H1 (cell line): Measurements from ENCODE around the gene DLGAP3. TPM values are rescaled to one million over a fixed set of nuclear protein-coding genes. Genes with fewer than 3 reads are reported as not detected.

Source experiments
- CTCF ChIA-PET: fragments of 300-600 bp; sonication (Branson Sonifier 250); formaldehyde crosslinking; loops from one replicate; lab custom pipeline; 2021; ENCODE audit not compliant: partially characterized antibody; lab: Charles Lee
- POLR2A ChIA-PET: fragments of 300-600 bp; sonication (Branson Sonifier 250); formaldehyde crosslinking; loops from one replicate; lab custom pipeline; 2021; ENCODE audit warnings: inconsistent platforms; ENCODE audit not compliant: partially characterized antibody; lab: Charles Lee
- DNase-seq, 2 experiments: peaks; one replicate each; pipeline versions ENCODE4 v3.0.0 to v3.0.0-alpha.2; 2010 to 2022; ENCODE audit warnings: low spot score in 2 of 2, low read depth in 1 of 2, mixed read lengths in 1 of 2
- FAIRE-seq: peaks from 2 replicates; lab custom pipeline; 2011; peaks lifted over from hg19 to GRCh38; lab: Jason Lieb, UNC
- H2AFZ ChIP-seq: 2 replicates; pipeline ENCODE4 v1.8.1; 2012; ENCODE audit warnings: low read length, inconsistent platforms
- H2AK5ac ChIP-seq: 2 replicates; pipeline ENCODE4 v1.6.1; 2013; ENCODE audit warnings: low read depth, low read length
- H2BK120ac ChIP-seq: replicated peaks from 2 replicates; pipeline ENCODE3; 2013; ENCODE audit warnings: low read depth, low read length, inconsistent platforms
- H2BK12ac ChIP-seq: 2 replicates; pipeline ENCODE4 v1.6.1; 2013; ENCODE audit warnings: low read depth, low read length
- H2BK15ac ChIP-seq: 2 replicates; pipeline ENCODE4 v1.6.1; 2013; ENCODE audit warnings: low read length
- H2BK20ac ChIP-seq: 2 replicates; pipeline ENCODE4 v1.6.1; 2013; ENCODE audit warnings: low read length
- H2BK5ac ChIP-seq: 2 replicates; pipeline ENCODE4 v1.6.1; 2013; ENCODE audit warnings: low read depth, low read length
- H3K14ac ChIP-seq: 2 replicates; pipeline ENCODE4 v1.6.1; 2013; ENCODE audit warnings: inconsistent platforms; ENCODE audit not compliant: insufficient read length
- H3K18ac ChIP-seq: 2 replicates; pipeline ENCODE4 v1.6.1; 2013; ENCODE audit warnings: low read length; ENCODE audit errors: extremely low read depth
- H3K23ac ChIP-seq: 2 replicates; pipeline ENCODE4 v1.6.1; 2013; ENCODE audit warnings: inconsistent platforms; ENCODE audit not compliant: insufficient read length
- H3K23me2 ChIP-seq: 2 replicates; pipeline ENCODE4 v1.6.1; 2013; ENCODE audit warnings: low read depth, low read length
- H3K27ac ChIP-seq: 2 replicates; pipeline ENCODE4 v1.6.1; 2011; ENCODE audit warnings: low read depth, low read length, inconsistent platforms
- H3K27me3 ChIP-seq, 4 experiments: replicated peaks in 1 of 4; 1 replicate in 1 of 4; 2 replicates in 3 of 4; pipeline versions ENCODE4 v1.6.1 to v1.8.1; 2011 to 2013; ENCODE audit warnings: low read length in 3 of 4, mild to moderate bottlenecking in 3 of 4, inconsistent platforms in 2 of 4, mixed read lengths in 2 of 4, moderate library complexity in 1 of 4; ENCODE audit not compliant: control insufficient read depth in 3 of 4, insufficient read depth in 3 of 4; ENCODE audit errors: extremely low read depth in 1 of 4
- H3K36me3 ChIP-seq, 4 experiments: 2 replicates each; pipeline versions ENCODE4 v1.6.1 to v1.8.1; 2011 to 2013; ENCODE audit warnings: mild to moderate bottlenecking in 4 of 4, low read length in 3 of 4, moderate library complexity in 2 of 4, control low read depth in 1 of 4, inconsistent platforms in 1 of 4; ENCODE audit not compliant: insufficient read depth in 4 of 4, control insufficient read depth in 2 of 4
- H3K4ac ChIP-seq: replicated peaks from 2 replicates; pipeline ENCODE3; 2013; ENCODE audit warnings: low read length, low read depth, mixed read lengths, inconsistent platforms; ENCODE audit not compliant: insufficient read length
- H3K4me1 ChIP-seq, 4 experiments: replicated peaks in 1 of 4; 1 replicate in 1 of 4; 2 replicates in 3 of 4; pipeline versions ENCODE4 v1.6.1 to v1.8.1; 2011 to 2013; ENCODE audit warnings: low read length in 3 of 4, inconsistent platforms in 2 of 4, mixed read lengths in 1 of 4; ENCODE audit not compliant: insufficient read depth in 4 of 4, control insufficient read depth in 3 of 4
- H3K4me2 ChIP-seq, 2 experiments: 2 replicates each; pipeline versions ENCODE4 v1.6.1 to v1.8.1; 2011 to 2013; ENCODE audit warnings: low read depth in 2 of 2, low read length in 2 of 2, control low read depth in 1 of 2, inconsistent platforms in 1 of 2, mild to moderate bottlenecking in 1 of 2; ENCODE audit not compliant: insufficient read depth in 1 of 2
- H3K4me3 ChIP-seq, 4 experiments: fragments of 200-600, 300-600 bp in 1 of 4; sonication (generic), shearing (Covaris generic), sonication (Bioruptor Twin) in 1 of 4; 2 replicates each; pipeline versions ENCODE4 v1.5.1 to v1.8.1; 2011 to 2016; ENCODE audit warnings: low read length in 4 of 4, low read depth in 3 of 4, control low read depth in 2 of 4, inconsistent platforms in 2 of 4, mild to moderate bottlenecking in 2 of 4, mixed read lengths in 1 of 4, moderate library complexity in 1 of 4; ENCODE audit not compliant: insufficient read depth in 2 of 4; ENCODE audit errors: extremely low read depth in 1 of 4
- H3K56ac ChIP-seq: replicated peaks from 2 replicates; pipeline ENCODE3; 2013; ENCODE audit warnings: low read depth, mild to moderate bottlenecking, mixed read lengths, low read length, inconsistent platforms; ENCODE audit not compliant: insufficient read length
- H3K79me1 ChIP-seq: 2 replicates; pipeline ENCODE4 v1.6.1; 2013; ENCODE audit warnings: low read depth, low read length, control low read depth
- H3K79me2 ChIP-seq, 2 experiments: 2 replicates each; pipeline versions ENCODE4 v1.6.1 to v1.8.1; 2012 to 2013; ENCODE audit warnings: low read length in 2 of 2, mild to moderate bottlenecking in 2 of 2, inconsistent platforms in 1 of 2; ENCODE audit not compliant: insufficient read depth in 2 of 2, control insufficient read depth in 1 of 2
- H3K9ac ChIP-seq, 4 experiments: replicated peaks in 1 of 4; 1 replicate in 1 of 4; 2 replicates in 3 of 4; pipeline versions ENCODE4 v1.6.1 to v1.8.1; 2011 to 2013; ENCODE audit warnings: low read depth in 3 of 4, low read length in 3 of 4, control low read depth in 2 of 4, mild to moderate bottlenecking in 2 of 4, moderate library complexity in 2 of 4, inconsistent platforms in 1 of 4; ENCODE audit errors: extremely low read depth in 1 of 4
- H3K9me3 ChIP-seq, 2 experiments: 2 replicates each; pipeline versions ENCODE4 v1.6.1 to v1.8.1; 2012 to 2013; ENCODE audit warnings: mild to moderate bottlenecking in 2 of 2, moderate library complexity in 2 of 2, control low read depth in 1 of 2, inconsistent platforms in 1 of 2, low read depth in 1 of 2, low read length in 1 of 2, mixed read lengths in 1 of 2; ENCODE audit not compliant: insufficient read depth in 2 of 2
- H4K20me1 ChIP-seq, 2 experiments: replicated peaks in 1 of 2; 2 replicates each; pipeline versions ENCODE3 to v1.8.1; 2011 to 2013; ENCODE audit warnings: inconsistent platforms in 2 of 2, low read length in 2 of 2, mild to moderate bottlenecking in 1 of 2; ENCODE audit not compliant: insufficient read depth in 2 of 2, control insufficient read depth in 1 of 2
- H4K5ac ChIP-seq: 2 replicates; pipeline ENCODE4 v1.6.1; 2013; ENCODE audit warnings: low read length, low read depth, mixed read lengths, inconsistent platforms; ENCODE audit not compliant: insufficient read length
- H4K8ac ChIP-seq: 2 replicates; pipeline ENCODE4 v1.8.0; 2013; ENCODE audit warnings: mild to moderate bottlenecking, moderate library complexity, low read length, inconsistent platforms; ENCODE audit not compliant: insufficient read depth; ENCODE audit errors: extremely low read depth
- H4K91ac ChIP-seq: replicated peaks from 2 replicates; pipeline ENCODE3; 2013; ENCODE audit warnings: low read length, mixed read lengths, inconsistent platforms; ENCODE audit not compliant: insufficient read length
- KDM4A ChIP-seq: IDR thresholded peaks from one replicate; pipeline ENCODE4 v1.7.1; 2012; ENCODE audit warnings: low read depth, mild to moderate bottlenecking, moderate library complexity, low read length, inconsistent platforms; ENCODE audit not compliant: severe bottlenecking
- RFX5 ChIP-seq: IDR thresholded peaks from 2 replicates; pipeline ENCODE4 v1.6.1; 2011; ENCODE audit warnings: low read depth, low read length, improper control_type of control experiment, borderline replicate concordance
- SIRT6 ChIP-seq: IDR thresholded peaks from one replicate; pipeline ENCODE4 v1.7.1; 2012; ENCODE audit warnings: low read length, inconsistent platforms
- WGBS, 2 experiments: shearing (Covaris generic) in 1 of 2; methylation state at CpG; one replicate each; pipeline versions ENCODE4 v1.1.6 to v1.1.7; 2013 to 2015; ENCODE audit warnings: low lambda C conversion rate in 2 of 2, mixed read lengths in 2 of 2, inconsistent platforms in 1 of 2, low coverage in 1 of 2, missing lambda C conversion rate in 1 of 2; ENCODE audit not compliant: insufficient replicate concordance in 2 of 2, insufficient coverage in 1 of 2, insufficient read length in 1 of 2; ENCODE audit errors: extremely low coverage in 1 of 2, missing lambda C conversion rate in 1 of 2; 5-methylcytosine and 5-hydroxymethylcytosine counted together
- polyA plus RNA-seq, 7 experiments: library from polyadenylated mRNA; depleted of rRNA in 3 of 7; stranded (reverse) in 5 of 7; unstranded in 2 of 7; fragments of >200 nt in 5 of 7; fragments of 200-250 nt in 2 of 7; gene quantifications; 1 replicate in 5 of 7; 2 replicates in 1 of 7; 4 replicates in 1 of 7; pipeline versions ENCODE4 v1.2.1 to v1.2.3, GENCODE V29; 2011 to 2013; ENCODE audit warnings: missing spikeins in 2 of 7, mixed read lengths in 2 of 7
- total RNA-seq: library from RNA; stranded (reverse); fragmentation: NEBNext Ultra II Directional; extraction: Animal tissue kit (Norgen Biotek cat#: 25700); gene quantifications from 2 replicates; pipeline ENCODE4 v1.2.1, GENCODE V29; 2021

DLGAP3 gene
- total and polyA plus RNA-seq, 2 of the 8 experiments (the other 6 are each of a cell fraction or from before 2014, with no cell fraction given), result 3.8 to 13.2 TPM

GRCh38 chr1:34867415-34867814, 62.0 kb downstream of the DLGAP3 start:
- Histone ChIP-seq H2AK5ac (no peak overlapping the region), H4K8ac (no peak overlapping the region), H3K4me3 (no peak overlapping the region), H3K36me3 (no peaks in the 10 kb centered on the region), H2BK120ac (no peak overlapping the region), H3K79me2 (no peaks in the 10 kb centered on the region), H2BK12ac (0 out of 2 replicates have a peak overlapping the region, but pooled peaks have one; percentile 50), H3K79me1 (no peaks in the 10 kb centered on the region), H3K56ac (no peak overlapping the region), H3K4me1 (peaks cover 0 to 7% (median 3%) of the 10 kb centered on the region in 4 experiments; a peak in 4 of 7 replicates), H3K27ac (no peak overlapping the region), H3K23ac (no peak overlapping the region), H3K4ac (no peak overlapping the region), H4K5ac (no peak overlapping the region), H2BK5ac (no peak overlapping the region), H3K4me2 (no peak overlapping the region), H3K9ac (no peak overlapping the region), H2BK20ac (no peak overlapping the region), H3K27me3 (peaks cover 0 to 11% (median 4%) of the 10 kb centered on the region in 4 experiments; a peak in 2 of 7 replicates), H2AFZ (no peak overlapping the region), H4K91ac (no peak overlapping the region), H3K18ac (no peak overlapping the region), H3K14ac (no peak overlapping the region), H3K23me2 (peaks cover 7% of the 10 kb centered on the region; the same call in 1 of the 2 replicates), H3K9me3 (no peaks in the 10 kb centered on the region), H2BK15ac (no peak overlapping the region), H4K20me1 (peaks cover 0 to 3% of the 10 kb centered on the region in 2 experiments)
- ChIA-PET POLR2A (interaction anchor here (1.0 to 1.4 kb wide), 3 partner anchors 9 to 326 kb away, joined by 3 to 6 read pairs (median 5); partner anchors contain the start of gene SFPQ), CTCF (interaction anchor here (0.9 to 9.6 kb wide), 15 partner anchors 13 to 96 kb away, joined by 3 to 103 read pairs (median 4); partner anchors contain the start of gene DLGAP3)
- WGBS, 2 experiments, result 85% methylated on average over 6 of the region's 6 CpGs; no CpG with 5 or more reads in 1 of the 2 experiments
- FAIRE-seq (no peak), DNase-seq (no peak)
- no peak for TF ChIP-seq SIRT6
- TF ChIP-seq KDM4A, result no peak
- TF ChIP-seq RFX5, result no peak
